Psoas muscle (tissue), 8 donors: ENCODE results near the gene CDCA4. TPM values are rescaled to one million over a fixed set of nuclear protein-coding genes. Genes with fewer than 3 reads are reported as not detected.

Experiments used
- ATAC-seq, 4 donors: fragments of 200-7000 bp; cut with Tn5 transposase; one replicate each; pipeline ENCODE4 v1.9.1; 2020; ENCODE audit warnings: moderate library complexity in 3 of 4, mild to moderate bottlenecking in 2 of 4
- DNase-seq, 2 donors: peaks; one replicate each; pipeline ENCODE4 v3.0.0-alpha.2; 2020
- H3K27ac ChIP-seq: fragments of 200-600 bp; one replicate; pipeline ENCODE4 v1.8.0; 2022
- H3K27me3 ChIP-seq, 3 donors: fragments of 200-600 bp in 1 of 3; one replicate each; pipeline versions ENCODE4 v1.6.1 to v1.8.0; 2013 to 2022; ENCODE audit warnings: low read length in 2 of 3, mild to moderate bottlenecking in 2 of 3, moderate library complexity in 1 of 3; ENCODE audit not compliant: insufficient read depth in 3 of 3
- H3K36me3 ChIP-seq, 2 donors: fragments of 200-600 bp in 1 of 2; one replicate each; pipeline versions ENCODE4 v1.6.1 to v1.8.0; 2013 to 2022; ENCODE audit warnings: low read depth in 1 of 2, mild to moderate bottlenecking in 1 of 2, moderate library complexity in 1 of 2; ENCODE audit not compliant: insufficient read depth in 1 of 2
- H3K4me1 ChIP-seq: fragments of 200-600 bp; one replicate; pipeline ENCODE4 v1.8.0; 2022
- H3K4me3 ChIP-seq: fragments of 200-600 bp; one replicate; pipeline ENCODE4 v1.8.0; 2022; ENCODE audit warnings: mild to moderate bottlenecking
- H3K9me3 ChIP-seq: fragments of 200-600 bp; one replicate; pipeline ENCODE4 v1.8.0; 2022
- CTCF ChIP-seq: fragments of 200-600 bp; IDR thresholded peaks from one replicate; pipeline ENCODE4 v1.8.0; 2022; ENCODE audit warnings: antibody characterized with exemption
- WGBS, 3 donors: extraction: QIAGEN DNeasy Blood & Tissue Kit; methylation state at CpG; one replicate each; pipeline versions ENCODE4 v1.1.6 to v1.1.7; 2013; 5-methylcytosine and 5-hydroxymethylcytosine counted together
- intact Hi-C, 2 donors: fragments of 100-400 bp; cut with DNase I; formaldehyde crosslinking; loops; one replicate each; pipeline versions ENCODE4 v1.11.0 to v1.14.2; 2022
- polyA plus RNA-seq, 3 donors: library from polyadenylated mRNA; stranded (reverse); fragments of 200-250 nt; gene quantifications; one replicate each; pipeline ENCODE4 v1.2.3, GENCODE V29; 2013
- total RNA-seq, 4 donors: library from RNA; stranded (reverse); fragmentation: NEBNext Ultra II Directional in 2 of 4; extraction: Animal tissue kit (Norgen Biotek cat#: 25700) in 2 of 4; gene quantifications; one replicate each; pipeline versions ENCODE4 v1.2.1 to v1.2.4, GENCODE V29; 2021 to 2023
- donor health status: healthy with polysubstance abuse.
- donor health status: DM: no; HTN: no; CAD: no; lungs with moderate emphysema.
- donor health status: Bipolar disorder and iron deficiency.
- donor health status: healthy.
- donor health status: DM: yes; HTN: yes; CAD: no.
- donor health status: DM: no; HTN: no; CAD: no.
- donor health status: DM: no; HTN: no; CAD: no.
- donor health status: DM: yes; HTN: yes; CAD: no.

CDCA4 gene
- total and polyA plus RNA-seq, 7 donors: 0.79 to 3.3 (median 1.3) TPM

- no peak for DNase-seq
- no peak overlapping the region for H3K4me3 ChIP-seq
- intact Hi-C loops: no loop called here
Measured at GRCh38 chr14:105018414-105018813, 2.5 kb downstream of the CDCA4 start.

DNA sequence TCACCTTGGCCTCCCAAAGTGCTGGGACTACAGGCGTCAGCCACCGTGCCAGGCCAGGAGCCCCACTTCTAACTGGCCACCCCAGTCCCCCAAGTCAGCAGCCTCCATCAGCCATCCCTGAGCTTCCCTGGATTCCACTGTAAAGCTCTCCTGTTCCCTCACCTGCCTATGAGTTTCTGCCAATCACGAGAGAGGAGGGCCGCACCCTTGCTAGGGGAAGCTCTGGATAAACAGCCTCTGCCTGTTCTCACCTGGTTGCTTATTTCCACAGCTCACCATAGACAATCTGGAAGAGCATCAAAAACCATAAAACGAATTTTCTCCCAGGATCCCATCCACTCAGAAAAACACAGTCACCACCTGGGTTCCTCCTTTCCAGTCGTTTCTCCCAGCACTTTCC lies 5.0 kb downstream of the CDCA4 start:
- WGBS, 3 donors: 75 to 96% (median 84%) methylated on average over 6 of the region's 6 CpGs
- no peak for TF ChIP-seq CTCF
- DNase-seq (no peak), ATAC-seq (no peak)
- peaks cover 0 to 8% of the 10 kb centered on the region in 2 donors for H3K36me3 ChIP-seq
- H3K4me1 ChIP-seq: no peaks in the 10 kb centered on the region
- H3K27me3 ChIP-seq: no peaks in the 10 kb centered on the region
- H3K9me3 ChIP-seq: no peaks in the 10 kb centered on the region
- H3K4me3 ChIP-seq: no peak overlapping the region
- intact Hi-C loops: no loop called here
- no peak overlapping the region for H3K27ac ChIP-seq

More at GRCh38 chr14:105018414-105018813, 2.5 kb downstream of the CDCA4 start:
- no peak for ATAC-seq
- H3K27ac ChIP-seq: no peak overlapping the region
- H3K27me3 ChIP-seq: no peaks in the 10 kb centered on the region
- H3K9me3 ChIP-seq: no peaks in the 10 kb centered on the region
- peaks cover 8% of the 10 kb centered on the region for H3K4me1 ChIP-seq
- no peaks in the 10 kb centered on the region for H3K36me3 ChIP-seq
- TF ChIP-seq CTCF: no peak
- WGBS, 3 donors: 75 to 82% (median 76%) methylated on average over 4 of the region's 4 CpGs

DNA sequence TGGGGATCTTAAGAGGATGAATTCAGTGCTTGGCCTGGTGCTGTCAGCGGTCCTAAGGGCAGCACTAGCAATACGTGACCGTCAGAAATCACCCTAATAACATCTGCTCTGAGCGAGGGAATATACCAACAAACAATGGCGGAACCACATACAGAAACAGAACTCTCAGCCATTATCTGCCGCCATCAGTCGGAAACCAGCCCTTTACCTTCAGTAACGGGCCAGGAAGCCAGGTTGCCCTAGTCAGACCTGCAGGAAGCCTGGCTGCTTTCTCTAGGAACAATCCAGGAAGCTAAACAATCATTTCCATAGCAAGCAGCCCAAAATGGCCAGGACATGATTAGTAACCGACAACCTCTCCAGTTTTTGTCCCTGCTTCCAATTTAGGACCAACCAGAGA lies 5.6 kb downstream of the CDCA4 start:
- no peak overlapping the region for H3K27ac ChIP-seq
- H3K9me3 ChIP-seq: no peaks in the 10 kb centered on the region
- intact Hi-C loops: no loop called here
- peaks cover 0 to 14% of the 10 kb centered on the region in 2 donors for H3K36me3 ChIP-seq
- H3K4me1 ChIP-seq: no peaks in the 10 kb centered on the region
- 79 to 85% (median 81%) methylated on average over 9 of the region's 9 CpGs for WGBS, 3 donors
- DNase-seq: no peak
- H3K4me3 ChIP-seq: no peak overlapping the region
- TF ChIP-seq CTCF: no peak
- no peaks in the 10 kb centered on the region for H3K27me3 ChIP-seq
- ATAC-seq: no peak

GRCh38 chr14:105014631-105015030 lies 6.3 kb downstream of the CDCA4 start:
- no peaks in the 10 kb centered on the region for H3K4me1 ChIP-seq

More at GRCh38 chr14:105014631-105015030, 6.3 kb downstream of the CDCA4 start:
- peaks cover 0 to 17% of the 10 kb centered on the region in 2 donors for H3K36me3 ChIP-seq
- WGBS, 3 donors: 72 to 85% (median 74%) methylated on average over 4 of the region's 4 CpGs
- DNase-seq (no peak), ATAC-seq (no peak)
- TF ChIP-seq CTCF: no peak
- no peak overlapping the region for H3K4me3 ChIP-seq
- no peaks in the 10 kb centered on the region for H3K9me3 ChIP-seq
- H3K27me3 ChIP-seq: no peaks in the 10 kb centered on the region
- H3K27ac ChIP-seq: no peak overlapping the region
- intact Hi-C loops: no loop called here
